Activated CD8-positive, alpha-beta memory T cell treated with anti-CD3 and anti-CD28 coated beads, Interleukin-2, amount 50 U/mL, for 24 hours (primary cell): ENCODE results near the gene SLC6A9.

Source experiments
- DNase-seq: peaks from one replicate; pipeline ENCODE4 v3.0.0-alpha.2; 2020; ENCODE audit errors: extremely low read depth

The SLC6A9 gene

DNA sequence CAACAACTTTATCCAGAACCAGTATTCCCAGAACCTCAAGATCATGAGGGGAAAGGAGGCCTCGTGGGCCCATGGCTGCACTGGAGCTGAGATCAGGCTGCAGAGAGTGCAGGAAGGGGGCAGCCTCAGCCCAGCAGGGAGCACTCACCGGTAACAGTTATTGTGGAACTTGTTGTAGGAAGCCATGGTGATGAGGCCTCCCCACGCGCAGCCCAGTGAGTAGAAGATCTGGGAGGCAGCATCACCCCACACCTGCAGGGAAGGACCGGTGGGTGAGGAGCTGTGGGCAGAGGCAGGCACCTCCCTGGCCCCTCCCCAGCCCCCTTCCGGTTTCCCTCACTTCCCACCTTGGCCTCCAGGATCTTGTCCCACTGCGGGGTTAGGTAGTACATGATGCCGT, 29.1 kb downstream of the SLC6A9 start:
- no peak for DNase-seq

DNA sequence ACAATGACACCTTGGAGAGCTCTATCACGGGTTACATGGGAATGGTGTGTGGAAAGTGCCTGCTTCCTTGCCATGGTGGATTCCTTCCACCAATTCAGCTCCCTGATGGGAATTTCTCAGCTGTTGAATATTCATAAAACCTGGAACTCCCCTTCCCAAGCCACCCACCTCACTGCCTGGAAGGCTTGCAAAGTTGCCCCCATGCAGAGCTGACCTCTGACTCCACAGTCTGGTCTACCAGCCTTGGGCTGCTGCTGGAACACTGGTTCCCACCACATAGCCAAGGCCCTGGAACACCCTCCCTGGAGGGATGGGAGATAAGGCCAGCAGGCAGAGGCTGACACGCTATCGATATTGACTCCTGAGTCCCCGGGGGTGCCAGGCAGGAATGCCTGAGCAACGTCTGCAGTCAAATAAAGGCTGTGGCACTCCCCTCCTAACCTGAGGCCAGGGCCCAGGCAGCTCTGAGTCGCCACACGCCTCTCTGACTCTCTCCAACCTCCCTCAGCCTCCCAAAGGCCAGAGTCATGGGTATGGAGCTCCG, 31.1 kb downstream of the SLC6A9 start:
- no peak for DNase-seq

DNA sequence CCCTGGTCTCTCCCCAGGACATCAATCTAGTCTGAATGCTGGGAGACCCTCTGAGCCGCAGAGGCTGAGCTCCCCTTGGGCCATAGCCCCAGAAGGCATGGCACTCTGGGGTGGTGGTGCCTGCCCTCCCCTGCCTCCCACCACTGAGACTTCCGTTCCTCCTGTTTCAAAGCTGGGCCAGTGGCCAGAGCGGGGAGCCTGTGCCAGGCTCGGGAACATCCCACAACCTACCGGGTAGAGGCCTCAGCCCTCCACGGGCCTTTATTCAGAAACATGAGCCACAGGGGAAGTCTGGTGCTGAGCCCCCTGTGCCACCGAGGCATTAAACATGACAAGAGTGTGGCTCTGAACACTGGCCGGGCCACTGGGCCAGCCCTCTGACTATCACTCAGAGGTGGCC, 31.8 kb downstream of the SLC6A9 start:
- DNase-seq, result no peak

DNA sequence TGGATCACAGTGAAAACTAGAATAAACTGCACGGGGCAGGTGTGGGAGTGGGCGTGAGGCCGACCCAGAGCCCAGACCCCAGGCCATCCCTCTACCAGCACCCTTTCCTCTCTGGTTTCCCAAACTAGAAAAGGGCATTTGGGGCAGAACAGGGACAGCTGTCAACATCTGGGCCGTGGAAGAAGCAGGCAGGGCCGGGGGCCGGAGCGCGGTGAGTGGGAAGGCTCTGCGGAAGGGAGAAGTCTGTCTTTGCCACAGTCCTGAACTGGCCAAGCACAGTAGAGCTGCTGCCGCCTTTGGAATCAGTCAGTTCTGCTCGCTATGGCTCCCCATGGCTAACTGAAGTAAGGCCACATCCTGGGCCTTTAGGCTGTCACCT, 33.3 kb downstream of the SLC6A9 start:
- no peak for DNase-seq

DNA sequence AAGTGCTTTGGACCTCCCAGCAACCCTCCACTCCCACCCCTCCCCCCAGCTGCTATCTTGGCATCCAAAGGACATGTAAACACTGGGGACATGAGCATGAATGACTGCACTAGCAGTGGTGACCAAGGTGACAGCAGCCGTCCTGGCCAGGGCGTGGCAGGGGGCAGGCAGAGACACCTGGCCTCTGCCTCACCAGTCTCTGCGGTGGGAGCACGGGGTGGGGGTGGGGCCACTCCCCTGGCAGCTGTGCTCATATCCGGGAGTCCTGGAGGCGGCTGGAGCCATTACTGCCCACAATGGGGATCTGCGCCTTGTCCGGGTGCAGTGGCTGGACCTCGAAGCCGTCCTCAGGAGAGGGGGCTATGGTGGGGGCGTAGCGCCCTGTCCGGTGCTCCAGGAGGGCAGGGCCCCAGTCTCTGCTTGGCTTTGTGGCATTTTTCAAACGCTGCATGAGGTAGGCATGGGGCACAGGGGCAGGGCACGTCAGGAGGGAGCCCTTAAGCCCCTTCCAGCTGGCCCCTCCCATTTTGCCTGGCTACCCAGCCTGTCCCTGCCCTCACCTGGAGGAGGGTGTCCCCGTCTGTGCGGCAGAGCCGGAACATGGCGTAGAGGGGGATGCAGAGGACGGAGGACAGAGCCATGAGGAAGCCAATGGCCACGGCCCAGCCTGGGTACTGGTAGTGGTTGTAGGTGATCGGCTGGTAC, 33.8 kb downstream of the SLC6A9 start:
- no peak for DNase-seq

DNA sequence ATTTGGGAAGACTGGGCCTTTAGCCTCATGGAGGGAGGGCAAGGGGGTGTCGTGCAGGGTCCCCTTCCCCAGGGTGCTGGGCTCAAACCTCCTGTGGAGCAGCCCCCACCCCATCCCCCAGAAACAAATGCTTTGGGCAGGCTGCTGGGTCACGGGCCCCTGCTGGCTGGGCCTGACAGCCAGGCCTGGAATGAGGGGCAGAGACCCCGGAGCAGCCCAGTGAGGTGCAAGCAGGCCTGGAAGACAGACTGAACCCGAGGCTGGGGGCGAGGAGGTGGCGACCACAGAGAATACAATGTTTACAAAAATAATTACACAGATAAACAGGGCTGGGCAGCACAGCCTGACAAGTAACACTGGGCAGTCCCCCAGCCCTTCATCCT, 34.5 kb downstream of the SLC6A9 start:
- no peak for DNase-seq

DNA sequence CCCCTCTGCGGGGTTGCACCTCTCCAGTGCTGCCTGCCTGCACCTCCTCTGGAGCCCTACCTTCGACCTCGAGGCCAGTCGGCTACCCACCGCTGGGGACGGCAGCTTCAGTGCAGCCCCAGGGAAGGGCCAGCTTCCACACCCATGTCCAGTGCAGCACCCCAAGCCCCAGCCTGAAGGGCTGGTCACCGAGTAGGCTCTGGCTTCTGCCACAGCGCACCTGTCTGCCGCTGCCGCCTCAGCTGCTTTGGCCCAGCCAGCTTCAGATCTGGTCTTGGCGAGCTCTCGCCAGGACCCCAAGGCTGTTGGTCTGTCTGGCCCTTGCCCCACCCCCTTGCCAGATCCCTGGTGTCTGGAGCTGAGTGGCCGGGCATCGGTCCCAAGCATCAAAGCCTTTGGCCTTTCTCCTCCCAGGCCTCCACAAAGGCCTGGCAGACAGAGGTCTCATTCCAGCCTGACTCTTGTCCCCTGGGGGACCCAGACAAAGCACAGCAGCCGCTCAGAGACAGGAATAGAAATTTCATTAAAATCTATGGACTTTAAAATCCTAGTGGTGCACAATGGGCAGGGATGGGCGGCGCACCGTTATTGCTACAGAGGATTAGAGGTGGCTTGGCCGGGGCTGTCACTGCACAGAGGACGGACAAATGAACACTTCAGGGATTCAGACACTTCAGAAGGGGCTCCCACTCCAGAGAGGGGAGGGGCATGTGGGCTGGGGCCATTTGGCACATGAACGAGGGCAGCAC, 35.1 kb downstream of the SLC6A9 start:
- no peak for DNase-seq

DNA sequence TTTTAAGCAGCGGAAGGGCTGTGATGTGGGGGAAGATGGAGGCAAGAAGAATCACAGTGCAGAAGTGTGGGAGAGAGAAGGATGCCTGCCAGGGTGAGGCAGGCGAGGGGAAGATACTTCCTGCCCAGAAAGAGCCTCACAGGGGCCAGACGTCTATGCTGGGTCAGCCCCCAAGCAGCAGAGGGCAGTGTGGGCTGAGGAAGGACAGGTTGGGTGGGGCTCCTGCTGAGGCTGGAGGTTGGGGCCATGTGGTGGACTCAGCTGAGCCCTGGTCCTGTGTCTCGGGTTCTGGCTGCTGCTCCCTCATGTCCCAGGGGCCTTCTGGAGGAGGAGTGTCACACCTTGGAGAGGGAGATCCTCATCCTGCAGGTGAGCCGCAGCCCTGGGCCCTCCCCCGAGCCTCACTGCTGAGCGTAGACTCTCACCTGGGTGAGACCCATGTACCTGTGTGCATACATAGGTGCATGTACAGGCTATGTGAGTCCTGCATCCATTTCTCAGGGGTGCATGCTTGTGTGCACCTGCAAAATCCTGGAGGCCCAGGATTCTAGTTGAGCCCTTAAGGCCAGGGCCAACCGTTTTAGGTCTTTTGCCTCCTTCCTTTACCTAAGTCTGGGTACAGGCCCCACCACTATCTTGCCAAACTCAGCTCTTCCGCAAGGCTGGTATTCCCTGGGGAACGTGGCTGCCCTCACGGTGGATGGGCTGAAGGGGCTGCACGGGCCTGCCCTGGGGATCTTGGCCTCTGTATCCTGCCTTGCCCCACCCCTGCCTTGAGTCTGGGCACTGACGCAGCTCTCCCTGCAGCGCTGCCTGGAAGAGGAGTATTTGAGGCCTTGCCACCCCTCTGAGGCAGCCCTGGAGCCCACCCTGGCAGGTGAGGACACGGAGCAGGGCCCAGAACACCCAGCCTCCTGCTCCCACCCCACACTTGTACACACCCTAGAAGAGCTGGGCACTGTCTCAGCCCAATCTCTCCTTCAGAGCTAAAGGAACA, 36.2 kb downstream of the SLC6A9 start:
- no peak for DNase-seq

DNA sequence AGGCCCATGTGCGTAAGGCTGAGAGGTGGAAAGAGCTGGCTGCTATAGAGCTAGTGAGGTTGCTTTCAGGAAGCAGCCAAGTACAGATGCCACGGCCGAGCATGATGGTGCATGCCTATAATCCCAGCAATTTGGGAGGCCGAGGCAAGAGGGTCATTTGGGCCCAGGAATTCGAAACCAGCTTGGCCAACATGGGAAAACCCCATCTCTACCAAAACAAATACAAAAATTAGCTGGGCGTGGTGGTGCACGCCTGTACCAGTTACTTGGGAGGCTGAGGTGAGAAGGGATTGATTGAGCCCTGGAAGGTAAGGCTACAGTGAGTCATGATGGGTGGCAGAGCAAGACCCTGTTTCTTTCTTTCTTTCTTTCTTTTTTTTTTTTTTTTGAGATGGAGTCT, 37.2 kb downstream of the SLC6A9 start:
- no peak for DNase-seq

DNA sequence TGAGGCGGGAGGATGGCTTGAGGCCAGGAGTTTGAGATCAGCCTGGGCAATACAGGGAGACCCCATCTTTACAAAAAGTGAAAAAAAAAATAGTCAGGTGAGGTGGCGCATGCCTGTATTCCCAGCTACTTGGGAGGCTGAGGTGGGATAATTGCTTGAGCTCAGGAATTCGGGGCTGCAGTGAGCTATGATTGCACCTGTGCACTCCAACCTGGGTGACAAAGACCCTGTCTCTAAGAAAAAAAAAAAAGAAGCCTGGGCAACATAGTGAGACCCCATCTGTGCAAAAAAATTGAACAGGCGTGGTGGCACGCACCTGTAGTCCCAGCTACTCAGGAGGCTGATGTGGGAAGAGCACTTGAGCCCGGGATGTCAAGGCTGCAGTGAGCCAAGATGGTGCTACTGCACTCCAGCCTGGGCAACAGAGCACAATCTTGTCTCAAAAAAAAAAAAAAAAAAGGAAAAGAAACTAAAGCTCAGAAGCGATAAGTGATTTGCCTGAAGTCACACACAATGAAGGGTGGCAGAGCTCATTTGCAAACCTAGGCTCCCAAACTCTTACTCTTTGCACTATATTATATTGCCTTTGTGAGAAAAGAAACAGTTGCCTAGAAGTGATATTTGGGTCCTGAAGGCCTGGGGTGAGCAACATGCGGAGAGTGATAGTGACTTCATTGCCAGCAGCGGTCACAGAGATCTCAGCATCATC, 37.9 kb downstream of the SLC6A9 start:
- DNase-seq, result no peak

DNA sequence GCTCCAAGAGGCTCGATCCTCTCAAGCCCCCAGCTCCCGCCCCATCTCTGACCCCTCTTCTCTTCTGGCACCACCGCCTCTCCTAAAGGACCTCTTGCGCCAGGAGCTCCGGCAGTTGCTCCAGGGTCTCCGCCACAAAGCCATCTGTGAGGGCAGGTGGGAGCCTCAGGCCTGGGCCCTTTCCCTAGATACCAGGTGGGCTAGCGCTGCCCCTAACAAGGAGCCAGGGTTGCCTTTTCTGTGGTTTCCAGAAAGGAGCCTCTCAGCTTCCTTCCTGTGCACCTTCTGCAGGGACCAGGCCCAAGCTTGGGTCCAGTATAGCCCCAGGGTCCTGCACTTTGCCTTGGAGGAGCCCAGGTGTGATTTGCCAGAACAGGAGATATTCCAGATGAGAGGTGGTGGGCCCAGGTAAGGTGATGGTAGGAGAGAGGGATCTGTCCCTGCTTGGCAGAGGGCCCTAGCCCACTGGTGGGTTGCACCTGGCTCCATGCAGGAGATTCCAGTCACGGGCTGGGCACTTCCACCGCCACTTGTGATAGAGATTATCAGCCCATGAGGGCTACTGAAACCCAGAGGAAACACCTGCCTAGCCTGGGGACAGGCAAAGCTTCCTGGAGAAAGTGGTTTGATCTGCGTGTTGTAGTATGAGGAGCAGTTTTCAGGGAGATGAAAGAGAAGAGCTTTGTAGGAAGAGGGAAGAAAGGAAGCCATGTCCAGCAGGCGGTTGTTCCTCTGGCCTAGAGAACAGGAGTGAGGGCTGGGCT, 38.8 kb downstream of the SLC6A9 start:
- DNase-seq, result no peak

DNA sequence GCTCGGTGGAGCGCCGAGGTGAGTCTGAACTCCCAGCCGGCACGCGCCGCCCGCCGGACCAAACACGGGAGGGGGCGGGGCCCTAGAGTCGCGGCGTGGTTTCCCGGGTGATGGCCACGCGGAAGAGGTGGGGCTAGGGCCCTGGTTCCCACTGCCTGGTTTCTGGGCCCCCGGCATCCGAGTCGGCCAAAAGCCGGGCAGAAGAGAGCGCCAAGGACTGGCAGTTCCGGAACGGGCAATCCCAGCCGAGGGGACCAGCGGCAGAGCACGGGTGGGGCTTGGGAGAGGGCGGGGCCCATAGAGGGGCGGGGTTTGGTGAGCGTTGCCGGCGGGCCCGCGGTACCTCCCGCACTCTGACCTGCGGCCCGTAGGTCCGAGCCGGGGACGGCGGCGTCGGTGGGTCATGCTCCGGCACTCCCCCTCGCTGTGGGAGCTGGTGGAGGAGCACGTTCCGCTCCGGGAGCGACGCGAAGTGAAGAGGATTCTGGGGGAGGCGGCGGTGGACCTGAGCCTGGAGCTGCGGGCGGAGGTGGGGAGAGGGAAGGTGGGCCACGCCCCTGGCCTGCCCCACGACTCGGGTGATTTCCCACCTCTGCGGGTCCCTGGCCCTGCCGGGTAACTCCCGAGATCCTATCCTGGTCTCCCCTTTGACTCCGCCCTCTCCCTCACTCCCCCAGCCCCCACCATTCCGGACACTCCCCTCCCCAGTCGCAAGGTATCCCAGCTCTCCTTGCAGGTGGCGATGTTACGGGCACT, 39.6 kb downstream of the SLC6A9 start, which contains the start of gene CCDC24:
Gene CCDC24, plus strand, starts transcription at position 124 of the 756 bp plus-strand sequence. Its CDS starts 280 bp downstream, at position 404.
- DNase-seq, result peak; percentile 29

DNA sequence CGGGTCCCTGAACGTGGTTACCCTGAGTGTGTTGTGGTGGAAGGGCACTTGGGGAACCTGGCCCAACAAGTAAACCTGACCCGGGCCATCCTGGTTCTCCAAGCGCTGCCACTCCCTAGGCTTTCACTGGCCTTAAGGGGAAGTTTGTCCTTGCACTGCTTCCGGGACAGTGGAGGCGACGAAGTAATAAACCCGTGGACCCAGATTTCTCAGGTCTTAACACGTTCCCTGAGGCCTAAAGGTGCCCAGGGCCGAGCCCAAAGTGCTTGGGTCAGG, 40.1 kb downstream of the SLC6A9 start:
- no peak for DNase-seq

DNA sequence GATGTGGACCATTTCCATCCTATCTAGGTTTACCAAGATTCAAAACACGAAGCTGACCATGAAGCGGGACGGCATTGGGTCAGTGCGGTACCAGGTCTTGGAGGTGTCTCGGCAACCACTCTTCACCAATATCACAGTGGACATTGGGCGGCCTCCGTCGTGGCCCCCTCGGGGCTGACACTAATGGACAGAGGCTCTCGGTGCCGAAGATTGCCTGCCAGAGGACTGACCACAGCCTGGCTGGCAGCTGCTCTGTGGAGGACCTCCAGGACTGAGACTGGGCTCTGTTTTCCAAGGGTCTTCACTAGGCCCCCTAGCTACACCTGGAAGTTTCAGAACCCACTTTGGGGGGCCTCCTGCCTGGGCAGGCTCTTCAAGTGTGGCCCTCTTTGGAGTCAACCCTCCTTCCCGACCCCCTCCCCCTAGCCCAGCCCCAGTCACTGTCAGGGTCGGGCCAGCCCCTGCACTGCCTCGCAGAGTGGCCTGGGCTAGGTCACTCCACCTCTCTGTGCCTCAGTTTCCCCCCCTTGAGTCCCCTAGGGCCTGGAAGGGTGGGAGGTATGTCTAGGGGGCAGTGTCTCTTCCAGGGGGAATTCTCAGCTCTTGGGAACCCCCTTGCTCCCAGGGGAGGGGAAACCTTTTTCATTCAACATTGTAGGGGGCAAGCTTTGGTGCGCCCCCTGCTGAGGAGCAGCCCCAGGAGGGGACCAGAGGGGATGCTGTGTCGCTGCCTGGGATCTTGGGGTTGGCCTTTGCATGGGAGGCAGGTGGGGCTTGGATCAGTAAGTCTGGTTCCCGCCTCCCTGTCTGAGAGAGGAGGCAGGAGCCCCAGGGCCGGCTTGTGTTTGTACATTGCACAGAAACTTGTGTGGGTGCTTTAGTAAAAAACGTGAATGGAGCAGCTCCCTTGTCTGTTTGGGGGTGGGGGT, 40.7 kb downstream of the SLC6A9 start:
- DNase-seq, result no peak

DNA sequence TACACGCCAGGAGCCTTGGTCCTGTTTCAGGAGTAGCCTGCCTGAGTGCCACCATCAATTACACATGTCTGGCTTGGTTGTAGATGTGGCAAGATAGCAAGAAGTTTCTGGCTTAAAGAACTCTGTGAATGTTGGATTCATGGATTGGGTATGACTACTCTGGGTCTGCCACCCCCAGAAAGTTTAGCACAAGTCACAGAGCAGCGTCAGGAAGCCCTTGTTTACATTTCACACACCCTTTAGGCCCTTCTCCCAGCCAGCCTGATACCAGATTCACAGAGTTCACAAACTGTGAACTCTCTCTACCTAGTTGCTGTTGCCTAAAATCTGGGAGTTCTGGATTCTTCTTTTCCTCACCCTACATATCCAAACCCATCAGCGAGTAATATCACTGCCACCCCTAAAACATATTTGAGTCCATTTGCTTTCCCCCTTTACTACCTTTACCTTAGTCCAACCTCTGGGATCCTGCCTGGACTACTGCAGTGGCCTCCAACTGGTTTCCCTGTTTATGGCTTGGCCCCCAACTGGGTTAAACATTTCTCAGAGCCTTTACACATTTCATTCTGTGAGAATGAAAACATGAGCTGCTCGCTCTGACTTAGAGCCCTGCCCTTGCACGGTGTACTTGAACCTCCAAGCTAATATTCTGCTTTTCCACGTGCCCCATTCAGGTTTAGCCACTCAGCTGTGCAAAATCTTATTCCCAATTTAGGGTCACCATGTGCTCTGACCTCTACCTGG, 43.9 kb downstream of the SLC6A9 start:
- DNase-seq, result no peak

DNA sequence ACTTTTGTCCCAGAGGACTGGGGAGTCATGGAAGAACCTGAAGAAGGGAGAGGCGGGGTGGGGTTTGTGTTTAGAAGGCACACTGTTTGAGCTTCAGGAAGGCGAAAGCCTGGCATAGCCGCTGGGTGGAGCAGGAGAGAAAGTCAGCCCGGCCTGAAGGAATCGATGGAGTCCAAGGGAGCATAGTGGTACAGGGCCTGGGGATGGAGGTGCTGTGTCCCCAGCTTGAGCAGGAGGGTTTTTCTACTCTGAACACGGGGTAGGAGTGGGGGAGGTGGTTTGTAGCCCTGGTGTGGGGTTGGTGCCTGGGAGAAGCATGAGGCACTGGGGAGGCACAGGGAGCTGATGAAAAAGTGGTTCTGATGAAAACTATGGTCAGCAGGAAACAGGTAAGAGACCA, 44.5 kb downstream of the SLC6A9 start:
- no peak for DNase-seq

DNA sequence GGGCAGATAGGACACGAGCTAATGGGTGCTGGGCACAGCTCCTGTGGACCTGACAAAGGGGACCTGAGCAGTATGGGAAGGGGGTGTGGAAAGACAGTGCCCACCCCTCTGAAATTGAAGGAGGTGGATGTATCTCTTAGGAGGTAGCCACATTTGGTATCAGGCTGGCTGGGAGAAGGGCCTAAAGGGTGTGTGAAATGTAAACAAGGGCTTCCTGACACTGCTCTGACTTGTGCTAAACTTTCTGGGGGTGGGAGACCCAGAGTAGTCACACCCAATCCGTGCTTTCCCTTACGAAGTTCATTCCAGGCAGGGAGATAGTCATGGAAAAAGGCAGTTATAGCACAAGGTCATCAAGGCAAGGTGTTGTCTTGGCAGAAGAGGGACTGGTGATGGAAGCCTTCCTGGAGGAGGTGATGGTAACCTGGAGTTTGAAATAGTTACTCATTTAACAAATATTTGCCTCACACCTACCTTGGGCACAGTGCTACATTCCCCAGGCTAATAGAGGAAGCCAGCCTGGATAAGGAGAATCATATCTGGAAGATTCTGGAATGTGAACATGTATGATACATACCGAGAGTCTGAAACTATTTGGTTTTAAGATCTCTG, 45.2 kb downstream of the SLC6A9 start:
- DNase-seq, result no peak

DNA sequence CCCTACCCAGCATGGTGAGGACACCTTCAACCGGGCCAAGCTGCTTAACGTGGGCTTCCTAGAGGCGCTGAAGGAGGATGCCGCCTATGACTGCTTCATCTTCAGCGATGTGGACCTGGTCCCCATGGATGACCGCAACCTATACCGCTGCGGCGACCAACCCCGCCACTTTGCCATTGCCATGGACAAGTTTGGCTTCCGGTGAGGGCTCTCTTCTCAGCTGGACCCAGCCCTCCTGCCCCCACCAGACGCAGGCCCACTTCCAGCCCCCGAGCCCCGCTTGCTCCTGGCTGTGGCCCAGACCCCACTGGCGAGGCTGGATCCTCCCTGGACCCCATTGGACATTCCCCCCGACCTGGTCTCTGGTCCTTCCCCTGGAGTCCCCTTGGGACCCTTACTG, 46.4 kb downstream of the SLC6A9 start:
- DNase-seq, result no peak
